ENCODE measurements around the gene C2CD3. TPM values are rescaled to one million over a fixed set of nuclear protein-coding genes. Genes with fewer than 3 reads are reported as not detected.

C2CD3 gene
- total and polyA plus RNA-seq, 9 of the 15 experiments (the other 6 are each of a cell fraction or from before 2014, with no cell fraction given), result 4.4 to 20.2 (median 15.4) TPM

GRCh38 chr11:74170694-74171629, at the start of gene C2CD3, which contains the start of gene PPME1 (continued):
- peak; percentile 95 for TF ChIP-seq ZBTB40 (IDR thresholded peaks at IDR 0.05)
- no peak for TF ChIP-seq ZBTB40 (CRISPR knock-in tag; IDR thresholded peaks at IDR 0.05)
- no peak for TF ChIP-seq MCM2 (IDR thresholded peaks at IDR 0.05; ENCODE audit: low read depth)
- no peak for TF ChIP-seq ZNF41 (CRISPR knock-in tag; conservative IDR thresholded peaks at IDR 0.05)
- TF ChIP-seq, protein P1, sequence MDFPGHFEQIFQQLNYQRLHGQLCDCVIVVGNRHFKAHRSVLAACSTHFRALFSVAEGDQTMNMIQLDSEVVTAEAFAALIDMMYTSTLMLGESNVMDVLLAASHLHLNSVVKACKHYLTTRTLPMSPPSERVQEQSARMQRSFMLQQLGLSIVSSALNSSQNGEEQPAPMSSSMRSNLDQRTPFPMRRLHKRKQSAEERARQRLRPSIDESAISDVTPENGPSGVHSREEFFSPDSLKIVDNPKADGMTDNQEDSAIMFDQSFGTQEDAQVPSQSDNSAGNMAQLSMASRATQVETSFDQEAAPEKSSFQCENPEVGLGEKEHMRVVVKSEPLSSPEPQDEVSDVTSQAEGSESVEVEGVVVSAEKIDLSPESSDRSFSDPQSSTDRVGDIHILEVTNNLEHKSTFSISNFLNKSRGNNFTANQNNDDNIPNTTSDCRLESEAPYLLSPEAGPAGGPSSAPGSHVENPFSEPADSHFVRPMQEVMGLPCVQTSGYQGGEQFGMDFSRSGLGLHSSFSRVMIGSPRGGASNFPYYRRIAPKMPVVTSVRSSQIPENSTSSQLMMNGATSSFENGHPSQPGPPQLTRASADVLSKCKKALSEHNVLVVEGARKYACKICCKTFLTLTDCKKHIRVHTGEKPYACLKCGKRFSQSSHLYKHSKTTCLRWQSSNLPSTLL (IDR thresholded peaks at IDR 0.05), result no peak
- TF ChIP-seq CCAR2 (IDR thresholded peaks at IDR 0.05; ENCODE audit: low read depth, low read length), result no peak
- TF ChIP-seq ZNF512 (tag; IDR thresholded peaks at IDR 0.05), result no peak; the same call in 1 of the 2 replicates
- no peak for TF ChIP-seq NR3C1 (CRISPR knock-in tag; IDR thresholded peaks at IDR 0.05)
- no peak for TF ChIP-seq TSHZ1 (CRISPR knock-in tag; IDR thresholded peaks at IDR 0.05)
- TF ChIP-seq TCF7 (IDR thresholded peaks at IDR 0.05; ENCODE audit: borderline replicate concordance), result 0 out of 2 replicates have a peak, but pooled peaks have one; percentile 43
